Mesodermal cell (in vitro differentiated cells): ENCODE measurements around the gene VWA2.
"Not testable (repeated sequence)": the region's sequence is repeated elsewhere in the genome, so short reads cannot be mapped to it uniquely, and the experiment has no call there.

Experiments
- H3K27ac ChIP-seq: 2 replicates; pipeline ENCODE4 v1.7.0; 2013; ENCODE audit warnings: mild to moderate bottlenecking, low read depth, low read length, moderate library complexity; ENCODE audit not compliant: severe bottlenecking
- H3K36me3 ChIP-seq: 2 replicates; pipeline ENCODE4 v1.7.1; 2013; ENCODE audit warnings: mild to moderate bottlenecking, low read length, moderate library complexity; ENCODE audit not compliant: control insufficient read depth, insufficient read depth
- H3K4me1 ChIP-seq: one replicate; pipeline ENCODE4 v1.7.1; 2013; ENCODE audit warnings: mild to moderate bottlenecking, low read length; ENCODE audit not compliant: insufficient read depth, control insufficient read depth, poor library complexity, severe bottlenecking
- H3K4me3 ChIP-seq: 2 replicates; pipeline ENCODE4 v1.7.0; 2013; ENCODE audit warnings: low read length, control low read depth, mild to moderate bottlenecking; ENCODE audit not compliant: insufficient read depth, poor library complexity, severe bottlenecking; ENCODE audit errors: extremely low read depth
- H3K9me3 ChIP-seq: 2 replicates; pipeline ENCODE4 v1.7.1; 2013; ENCODE audit warnings: mild to moderate bottlenecking, low read length, moderate library complexity; ENCODE audit not compliant: control insufficient read depth
- WGBS, 2 experiments: methylation state at CpG; one replicate each; pipeline ENCODE4 v1.1.5; 2013; ENCODE audit warnings: missing lambda C conversion rate in 2 of 2; ENCODE audit not compliant: insufficient coverage in 2 of 2; 5-methylcytosine and 5-hydroxymethylcytosine counted together

VWA2 gene

DNA sequence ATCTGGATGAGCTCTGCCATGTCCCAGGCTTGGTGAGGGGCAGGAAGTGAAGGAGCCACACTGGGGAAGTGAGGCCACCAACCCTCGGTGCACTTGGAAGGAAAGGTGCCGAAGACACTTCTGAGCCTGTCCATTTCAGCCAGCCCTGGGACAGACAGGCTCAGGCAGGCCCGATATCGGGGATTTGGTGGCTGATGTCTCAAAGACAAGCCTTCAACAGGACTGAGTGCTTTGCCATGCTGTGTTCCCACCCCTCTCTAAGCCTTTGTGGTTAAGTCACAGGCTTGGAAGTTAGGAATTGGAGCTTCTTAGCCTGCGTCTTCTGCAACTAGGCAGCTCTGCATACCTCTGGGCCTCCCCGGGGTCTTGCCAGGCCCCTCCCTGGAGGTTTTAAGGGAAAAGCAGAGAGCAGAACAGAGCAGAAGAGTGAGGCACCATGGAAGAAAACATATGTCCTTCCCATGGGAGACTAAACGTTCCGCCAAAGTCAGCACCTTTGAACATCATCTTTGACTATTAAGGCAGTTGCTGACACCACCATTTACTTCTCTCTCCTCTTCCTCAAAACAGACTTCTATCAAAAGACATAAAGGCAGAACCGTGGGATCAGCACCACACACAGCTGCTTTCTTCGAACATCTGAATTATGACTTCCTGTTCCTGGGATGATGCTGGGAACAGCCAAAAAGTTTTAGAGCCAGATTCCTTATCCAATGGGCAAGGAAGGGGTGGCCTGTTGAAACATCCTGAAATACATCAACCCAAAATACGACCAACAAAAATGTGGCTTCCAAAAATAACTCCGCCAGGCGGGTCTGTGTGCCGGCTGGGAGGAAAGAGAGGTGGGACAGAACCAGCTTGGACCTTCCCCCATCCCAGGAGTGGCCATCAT lies 93.5 kb downstream of the VWA2 start:
- Histone ChIP-seq H3K4me1 (peaks cover 45% of the 10 kb centered on the region), H3K4me3 (no peak overlapping the region), H3K27ac (no peak overlapping the region), H3K36me3 (peaks cover 24% of the 10 kb centered on the region), H3K9me3 (no peaks in the 10 kb centered on the region)
- 83 to 87% methylated on average over 9 to 10 of the region's 14 CpGs for WGBS, 2 experiments

DNA sequence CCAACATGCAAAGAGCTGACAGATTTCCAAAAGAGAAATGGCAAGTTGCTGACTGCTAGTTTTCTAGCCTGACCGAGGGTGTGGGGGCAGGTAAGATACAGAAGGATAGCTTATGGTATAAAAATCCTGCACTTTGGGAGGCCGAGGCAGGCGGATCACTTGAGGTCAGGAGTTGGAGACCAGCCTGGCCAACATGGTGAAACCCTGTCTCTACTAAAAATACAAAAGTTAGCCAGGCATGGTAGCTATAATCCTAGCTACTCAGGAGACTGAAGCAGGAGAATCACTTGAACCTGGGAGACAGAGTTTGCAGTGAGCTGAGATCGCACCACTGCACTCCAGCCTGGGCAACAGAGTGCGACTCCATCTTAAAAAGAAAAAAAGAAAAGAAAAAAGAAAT lies 94.4 kb downstream of the VWA2 start:
- not testable (repeated sequence) for H3K9me3 ChIP-seq, H3K27ac ChIP-seq, H3K4me3 ChIP-seq
- peaks cover 51% of the 10 kb centered on the region for H3K4me1 ChIP-seq
- peaks cover 29% of the 10 kb centered on the region for H3K36me3 ChIP-seq
- WGBS, 2 experiments, result 98 to 100% methylated on average over 1 to 5 of the region's 5 CpGs

DNA sequence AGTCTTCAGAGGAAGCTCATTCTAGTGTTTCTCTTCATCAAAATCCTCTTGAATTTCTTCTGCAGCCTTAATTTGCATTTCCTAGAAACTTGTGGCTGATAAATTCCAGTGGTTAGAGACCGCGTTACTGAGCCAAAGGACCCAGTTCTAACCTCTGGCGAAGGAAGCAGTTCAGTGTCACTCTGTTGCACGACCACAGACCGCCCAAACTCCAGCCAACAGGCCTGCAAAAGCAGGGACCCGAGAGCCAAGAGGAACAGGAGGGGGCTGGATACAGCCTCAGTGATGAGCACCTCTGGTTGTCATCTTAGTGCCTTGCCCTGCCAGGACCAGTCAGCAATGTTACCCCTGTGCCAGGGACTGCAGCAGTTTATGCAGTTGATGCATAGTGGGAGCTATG lies 95.2 kb downstream of the VWA2 start:
- no peak overlapping the region for H3K4me3 ChIP-seq
- 83 to 89% methylated on average over 5 to 6 of the region's 6 CpGs for WGBS, 2 experiments

DNA sequence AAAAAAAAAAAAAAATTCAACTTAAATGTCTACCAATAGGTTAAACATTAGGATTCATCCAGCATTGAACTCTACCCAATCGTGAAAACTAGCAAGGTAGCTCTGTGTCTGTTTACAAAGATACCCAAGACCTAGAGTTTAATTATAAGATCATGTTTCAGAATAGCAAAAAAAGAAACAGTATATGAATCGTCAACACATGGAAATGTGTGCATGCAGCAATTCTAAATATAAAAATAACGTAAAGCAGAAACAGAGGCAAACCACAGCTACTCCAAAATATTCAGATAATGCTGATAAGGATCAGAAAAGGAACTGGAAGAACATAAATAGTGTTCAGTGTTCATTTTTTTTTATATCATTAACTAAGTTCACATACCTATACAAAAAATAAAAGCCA lies 96.6 kb downstream of the VWA2 start:
- no peak overlapping the region for H3K4me3 ChIP-seq
- peaks cover 48% of the 10 kb centered on the region for H3K4me1 ChIP-seq
- no peak overlapping the region for H3K27ac ChIP-seq
- no peaks in the 10 kb centered on the region for H3K9me3 ChIP-seq
- peaks cover 39% of the 10 kb centered on the region for H3K36me3 ChIP-seq
- WGBS, 2 experiments, result no CpG with 5 or more reads among the region's 3 CpGs

More for the DNA sequence above, 95.2 kb downstream of the VWA2 start:
- H3K4me1 ChIP-seq, result peaks cover 52% of the 10 kb centered on the region
- H3K36me3 ChIP-seq, result peaks cover 36% of the 10 kb centered on the region
- H3K27ac ChIP-seq, result no peak overlapping the region
- H3K9me3 ChIP-seq, result no peaks in the 10 kb centered on the region

DNA sequence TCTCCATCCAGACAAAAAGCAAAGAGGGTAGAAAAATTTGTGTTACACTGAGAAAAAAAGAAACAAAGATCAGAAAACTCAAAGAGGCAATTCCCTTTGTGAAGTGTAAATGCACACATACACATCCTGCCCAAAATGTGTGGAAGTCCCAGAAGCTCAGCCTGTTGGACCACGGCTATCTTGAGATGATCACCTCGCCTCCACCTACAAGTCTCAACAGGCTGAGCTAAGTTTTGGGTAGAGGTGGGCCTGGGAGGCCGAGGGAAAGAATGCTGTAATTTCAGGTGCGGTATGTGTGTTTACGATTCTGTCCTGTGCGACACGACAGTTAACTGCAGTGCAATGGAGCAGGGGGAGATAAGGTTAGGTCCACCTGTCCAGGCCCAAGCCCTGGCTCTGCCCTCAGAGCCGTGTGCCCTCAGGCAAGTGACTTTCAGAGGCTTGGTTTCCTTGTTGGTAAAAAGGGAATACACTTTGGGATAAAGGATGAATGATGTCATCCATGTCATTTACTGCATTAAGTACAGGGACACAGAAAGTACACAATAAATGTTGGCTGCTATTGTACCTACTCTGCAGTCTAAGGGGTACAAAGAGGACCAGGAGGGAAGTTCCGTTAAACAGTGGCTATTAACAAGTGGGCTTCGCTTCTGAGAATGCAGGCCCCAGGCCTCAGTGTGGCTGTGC lies 97.9 kb downstream of the VWA2 start:
- 93 to 96% methylated on average over 4 to 10 of the region's 10 CpGs for WGBS, 2 experiments
- peaks cover 28% of the 10 kb centered on the region for H3K36me3 ChIP-seq
- no peak overlapping the region for H3K4me3 ChIP-seq
- H3K9me3 ChIP-seq, result no peaks in the 10 kb centered on the region
- H3K27ac ChIP-seq, result no peak overlapping the region
- peaks cover 46% of the 10 kb centered on the region for H3K4me1 ChIP-seq

DNA sequence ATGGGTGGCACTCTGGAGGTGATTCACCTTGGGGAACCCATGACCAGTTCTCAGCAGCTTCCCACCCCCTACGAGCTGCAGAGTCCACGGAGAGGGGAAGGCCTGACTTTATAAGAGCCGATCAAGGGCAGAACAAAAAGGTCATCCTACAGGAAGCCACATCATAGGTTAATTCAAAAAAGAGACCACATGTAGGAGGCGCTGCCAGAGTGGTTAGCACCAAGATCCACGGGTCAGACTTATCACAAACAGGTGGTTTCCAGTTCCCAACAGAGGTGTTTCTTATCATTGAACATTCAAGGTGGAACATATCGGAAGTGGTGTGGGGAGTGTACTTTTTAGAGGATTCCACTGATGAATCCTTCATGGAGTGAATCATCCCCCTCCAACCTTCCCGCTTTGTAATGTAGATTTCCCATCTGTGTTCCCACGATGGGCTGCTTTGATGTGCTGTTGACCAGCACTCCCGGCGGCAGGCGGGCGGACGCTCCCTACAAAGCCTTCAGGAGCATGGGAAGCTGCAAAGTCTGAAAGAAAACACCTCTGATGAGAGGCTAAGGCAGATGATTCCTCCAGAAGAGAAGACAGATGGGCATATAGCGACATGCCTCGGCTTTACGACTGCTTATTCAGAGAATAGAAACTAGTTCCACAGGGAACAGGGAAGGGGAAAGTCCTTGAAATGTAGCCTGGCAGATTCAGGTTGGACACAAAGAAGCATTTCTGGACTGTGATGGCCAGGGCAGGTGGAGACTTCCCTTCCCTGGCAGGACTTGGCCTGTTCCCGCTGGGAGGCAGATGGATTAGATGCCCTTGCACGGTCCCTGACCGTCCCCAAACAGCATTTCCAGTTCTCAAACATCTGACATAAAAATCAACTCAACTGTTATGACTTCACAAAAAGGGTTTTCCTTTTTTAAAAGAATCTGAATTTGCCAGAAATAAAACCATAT lies 98.7 kb downstream of the VWA2 start:
- Histone ChIP-seq H3K9me3 (no peaks in the 10 kb centered on the region), H3K36me3 (peaks cover 25% of the 10 kb centered on the region), H3K4me3 (no peak overlapping the region), H3K4me1 (peaks cover 43% of the 10 kb centered on the region), H3K27ac (no peak overlapping the region)
- 46 to 49% methylated on average over 16 to 17 of the region's 19 CpGs for WGBS, 2 experiments

DNA sequence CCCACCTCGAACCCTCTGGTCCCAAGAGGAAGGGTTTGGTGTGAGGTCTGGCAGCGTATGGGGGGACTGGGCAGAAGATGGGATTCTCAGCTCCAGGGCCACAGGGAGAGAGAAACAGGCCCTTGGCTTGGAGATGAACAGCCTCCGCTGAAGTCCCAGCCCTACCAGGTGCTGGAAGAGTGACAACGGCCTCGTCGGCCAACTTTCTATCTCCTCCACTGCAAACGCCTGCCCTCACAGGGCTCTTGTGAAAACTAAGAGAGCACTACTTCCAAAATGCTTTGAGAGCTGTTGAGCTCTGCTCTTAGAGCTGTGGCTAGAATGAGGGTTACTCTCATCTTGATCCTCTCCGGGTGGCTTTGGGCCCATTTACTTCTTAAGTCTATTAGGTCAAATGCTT lies 101.8 kb downstream of the VWA2 start:
- 95 to 96% methylated on average over 3 to 6 of the region's 8 CpGs for WGBS, 2 experiments
- Histone ChIP-seq H3K4me1 (peaks cover 35% of the 10 kb centered on the region), H3K4me3 (no peak overlapping the region), H3K27ac (no peak overlapping the region), H3K9me3 (no peaks in the 10 kb centered on the region), H3K36me3 (peaks cover 22% of the 10 kb centered on the region)
